Brain microvascular endothelial cell (primary cell): Measurements from ENCODE around the gene OR6K3.

Source experiments
- DNase-seq: peaks from one replicate; pipeline ENCODE4 v3.0.0-alpha.2; 2020
- H3K27ac ChIP-seq: fragments of 250-450 bp; sonication (Bioruptor Pico); 2 replicates; pipeline ENCODE4 v1.5.1; 2020; ENCODE audit warnings: mild to moderate bottlenecking, moderate library complexity
- H3K27me3 ChIP-seq: fragments of 250-450 bp; sonication (Bioruptor Pico); replicated peaks from 2 replicates; pipeline ENCODE4 v1.5.1; 2020; ENCODE audit warnings: mild to moderate bottlenecking
- H3K36me3 ChIP-seq: fragments of 250-450 bp; sonication (Bioruptor Pico); replicated peaks from 2 replicates; pipeline ENCODE4 v1.5.1; 2020; ENCODE audit warnings: mild to moderate bottlenecking
- H3K4me3 ChIP-seq: 2 replicates; pipeline ENCODE4 v1.5.1; 2011; ENCODE audit warnings: low read depth, mild to moderate bottlenecking, control low read depth, low read length, moderate library complexity
- in situ Hi-C: cut with HindIII; loops from 2 replicates; pipeline ENCODE4 v1.10.0; 2017; ENCODE audit warnings: low sequenced_read_pairs, low pct_ligation_motif_present
- TF ChIP-seq, protein P1 (sequence below): IDR thresholded peaks from 2 replicates; pipeline ENCODE4 v1.5.1; 2011; ENCODE audit warnings: low read depth, mild to moderate bottlenecking, moderate library complexity, low read length, control low read depth, inconsistent platforms; ENCODE audit errors: missing control alignments

Gene OR6K3

DNA sequence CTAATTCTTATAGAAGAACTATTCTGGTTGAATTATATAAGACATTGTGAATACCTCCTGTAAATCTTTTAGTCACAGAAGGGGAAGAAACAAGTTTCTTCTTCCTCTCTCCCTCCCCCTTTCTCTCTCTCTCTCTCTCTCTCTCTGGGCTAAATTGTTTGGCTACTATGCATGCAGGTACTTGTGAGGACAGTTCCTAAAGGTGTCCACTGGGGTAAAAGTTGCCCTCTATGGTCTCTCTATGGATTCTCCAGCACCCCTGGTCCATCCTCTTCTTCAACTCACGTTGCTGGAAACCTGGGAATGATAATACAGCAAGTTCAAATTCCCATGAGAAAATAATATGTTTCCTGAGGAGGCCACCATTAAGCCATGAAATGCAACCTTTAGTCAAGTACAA is 5.8 kb downstream of the OR6K3 start:
- Histone ChIP-seq H3K27ac (no peak overlapping the region), H3K27me3 (no peaks in the 10 kb centered on the region), H3K36me3 (no peaks in the 10 kb centered on the region), H3K4me3 (no peak overlapping the region)
- DNase-seq: no peak
- TF ChIP-seq, protein P1, sequence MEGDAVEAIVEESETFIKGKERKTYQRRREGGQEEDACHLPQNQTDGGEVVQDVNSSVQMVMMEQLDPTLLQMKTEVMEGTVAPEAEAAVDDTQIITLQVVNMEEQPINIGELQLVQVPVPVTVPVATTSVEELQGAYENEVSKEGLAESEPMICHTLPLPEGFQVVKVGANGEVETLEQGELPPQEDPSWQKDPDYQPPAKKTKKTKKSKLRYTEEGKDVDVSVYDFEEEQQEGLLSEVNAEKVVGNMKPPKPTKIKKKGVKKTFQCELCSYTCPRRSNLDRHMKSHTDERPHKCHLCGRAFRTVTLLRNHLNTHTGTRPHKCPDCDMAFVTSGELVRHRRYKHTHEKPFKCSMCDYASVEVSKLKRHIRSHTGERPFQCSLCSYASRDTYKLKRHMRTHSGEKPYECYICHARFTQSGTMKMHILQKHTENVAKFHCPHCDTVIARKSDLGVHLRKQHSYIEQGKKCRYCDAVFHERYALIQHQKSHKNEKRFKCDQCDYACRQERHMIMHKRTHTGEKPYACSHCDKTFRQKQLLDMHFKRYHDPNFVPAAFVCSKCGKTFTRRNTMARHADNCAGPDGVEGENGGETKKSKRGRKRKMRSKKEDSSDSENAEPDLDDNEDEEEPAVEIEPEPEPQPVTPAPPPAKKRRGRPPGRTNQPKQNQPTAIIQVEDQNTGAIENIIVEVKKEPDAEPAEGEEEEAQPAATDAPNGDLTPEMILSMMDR: no peak
- in situ Hi-C loops: no loop called here

DNA sequence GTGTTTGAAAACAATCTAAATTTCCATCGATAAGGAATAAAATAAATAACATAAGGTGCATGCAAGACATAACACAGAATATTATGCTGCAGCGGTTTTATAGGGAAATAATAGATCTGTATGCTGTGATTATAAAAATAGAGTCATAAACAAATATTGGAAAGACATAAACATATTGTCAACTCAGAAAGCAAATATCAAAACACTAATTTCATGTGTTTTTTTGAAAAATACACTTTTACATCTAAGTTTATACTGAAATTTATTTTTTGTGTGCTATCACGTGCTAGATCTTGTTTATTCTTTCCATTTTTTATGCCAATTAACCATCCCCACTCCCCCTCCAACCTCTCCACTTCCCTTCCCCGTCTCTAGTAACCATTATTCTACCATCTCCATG is 9.4 kb downstream of the OR6K3 start:
- no peak overlapping the region for H3K4me3 ChIP-seq
- TF ChIP-seq, protein P1: no peak
- DNase-seq: no peak
- H3K36me3 ChIP-seq: no peaks in the 10 kb centered on the region
- in situ Hi-C loops: no loop called here
- no peaks in the 10 kb centered on the region for H3K27me3 ChIP-seq
- H3K27ac ChIP-seq: no peak overlapping the region

GRCh38 chr1:158706096-158706495 is 14.4 kb downstream of the OR6K3 start:
- DNase-seq: no peak

GRCh38 chr1:158700552-158700951 is 20.0 kb downstream of the OR6K3 start, which contains the start of gene OR6K2:
Gene OR6K2, minus strand, starts transcription at chr1:158700652. Its CDS starts 0 bp downstream, at chr1:158700652.
- DNase-seq: no peak
- Histone ChIP-seq H3K27ac (no peak within 1 kb of the TSS), H3K4me3 (no peak within 1 kb of the TSS), H3K36me3 (no peaks in the 10 kb centered on the region), H3K27me3 (no peaks in the 10 kb centered on the region)
- TF ChIP-seq, protein P1: no peak
- in situ Hi-C loops: no loop called here

More at GRCh38 chr1:158706096-158706495, 14.4 kb downstream of the OR6K3 start:
- no peak overlapping the region for H3K27ac ChIP-seq
- in situ Hi-C loops: no loop called here
- H3K36me3 ChIP-seq: no peaks in the 10 kb centered on the region
- no peak overlapping the region for H3K4me3 ChIP-seq
- TF ChIP-seq, protein P1: no peak
- H3K27me3 ChIP-seq: no peaks in the 10 kb centered on the region

GRCh38 chr1:158694596-158694995 is 25.9 kb downstream of the OR6K3 start:
- no peak for DNase-seq

GRCh38 chr1:158692356-158692755 is 28.2 kb downstream of the OR6K3 start:
- H3K27ac ChIP-seq: no peak overlapping the region
- DNase-seq: no peak
- in situ Hi-C loops: no loop called here
- H3K36me3 ChIP-seq: no peaks in the 10 kb centered on the region
- no peak overlapping the region for H3K4me3 ChIP-seq
- no peaks in the 10 kb centered on the region for H3K27me3 ChIP-seq
- TF ChIP-seq, protein P1: no peak

More at GRCh38 chr1:158694596-158694995, 25.9 kb downstream of the OR6K3 start:
- no peak overlapping the region for H3K4me3 ChIP-seq
- in situ Hi-C loops: no loop called here
- TF ChIP-seq, protein P1: no peak
- no peaks in the 10 kb centered on the region for H3K27me3 ChIP-seq
- no peak overlapping the region for H3K27ac ChIP-seq
- H3K36me3 ChIP-seq: no peaks in the 10 kb centered on the region
